Lung (tissue), 12 donors: ENCODE results near the gene SIK1. TPM values are rescaled to one million over a fixed set of nuclear protein-coding genes. Genes with fewer than 3 reads are reported as not detected.

Source experiments
- ATAC-seq: fragments of 200-7000 bp; cut with Tn5 transposase; one replicate; pipeline ENCODE4 v1.9.1; 2020; ENCODE audit warnings: moderate number of reproducible peaks; ENCODE audit not compliant: insufficient read depth, low FRiP score
- DNase-seq, 3 donors: peaks; one replicate each; pipeline ENCODE4 v3.0.0-alpha.2; 2013 to 2017
- H3K27ac ChIP-seq, 2 donors: one replicate each; pipeline ENCODE4 v1.5.1; 2013; ENCODE audit warnings: mild to moderate bottlenecking in 2 of 2, moderate library complexity in 2 of 2, control low read depth in 1 of 2, inconsistent platforms in 1 of 2, low read depth in 1 of 2, low read length in 1 of 2
- H3K27me3 ChIP-seq, 3 donors: one replicate each; pipeline ENCODE4 v1.5.1; 2013; ENCODE audit warnings: low read length in 2 of 3; ENCODE audit not compliant: control insufficient read depth in 3 of 3, insufficient read depth in 3 of 3
- H3K36me3 ChIP-seq, 4 donors: one replicate each; pipeline ENCODE4 v1.5.1; 2013; ENCODE audit warnings: low read length in 4 of 4, mild to moderate bottlenecking in 1 of 4, moderate library complexity in 1 of 4; ENCODE audit not compliant: control insufficient read depth in 4 of 4, insufficient read depth in 4 of 4
- H3K4me1 ChIP-seq, 5 donors: one replicate each; pipeline ENCODE4 v1.5.1; 2013; ENCODE audit warnings: low read length in 5 of 5, mild to moderate bottlenecking in 2 of 5, moderate library complexity in 1 of 5; ENCODE audit not compliant: control insufficient read depth in 5 of 5, insufficient read depth in 5 of 5
- H3K4me3 ChIP-seq: one replicate; pipeline ENCODE4 v1.5.1; 2013; ENCODE audit warnings: mild to moderate bottlenecking, control low read depth, moderate library complexity
- H3K9ac ChIP-seq, 2 donors: one replicate each; pipeline ENCODE4 v1.5.1; 2013; ENCODE audit warnings: low read length in 2 of 2, control low read depth in 1 of 2; ENCODE audit not compliant: insufficient read depth in 1 of 2
- H3K9me3 ChIP-seq, 4 donors: one replicate each; pipeline ENCODE4 v1.5.1; 2013; ENCODE audit warnings: low read length in 3 of 4, mild to moderate bottlenecking in 1 of 4, moderate library complexity in 1 of 4; ENCODE audit not compliant: control insufficient read depth in 4 of 4, insufficient read depth in 3 of 4
- CTCF ChIP-seq: IDR thresholded peaks from 2 replicates; pipeline ENCODE4 v1.5.1; 2012; ENCODE audit warnings: mild to moderate bottlenecking; ENCODE audit errors: control extremely low read depth, extremely low read depth
- WGBS, 2 donors: extraction: QIAGEN DNeasy Blood & Tissue Kit; methylation state at CpG; one replicate each; pipeline ENCODE4 v1.1.7; 2013; 5-methylcytosine and 5-hydroxymethylcytosine counted together
- polyA plus RNA-seq, 2 donors: library from polyadenylated mRNA; stranded (reverse); fragments of 200-250 nt; gene quantifications; one replicate each; pipeline ENCODE4 v1.2.1, GENCODE V29; 2013
- total RNA-seq, 2 donors: library from RNA; depleted of rRNA in 1 of 2; stranded (reverse); fragments of >200 nt in 1 of 2; gene quantifications; one replicate each; pipeline ENCODE4 v1.2.1, GENCODE V29; 2014 to 2021
- donor health status: control.
- donor health status: control.
- donor health status: Bipolar disorder and iron deficiency.
- donor health status: healthy.
- donor health status: DM: yes; HTN: yes; CAD: no.

SIK1 gene
- total and polyA plus RNA-seq, 4 donors, result 4.3 to 34.1 (median 22.7) TPM

- DNase-seq (no peak), ATAC-seq (no peak)
- H3K27ac ChIP-seq, result no peak overlapping the region
- H3K4me3 ChIP-seq, result no peak overlapping the region
- no peaks in the 10 kb centered on the region for H3K36me3 ChIP-seq
- no peak for TF ChIP-seq CTCF
- H3K9ac ChIP-seq, result no peak overlapping the region
- H3K9me3 ChIP-seq, result no peaks in the 10 kb centered on the region
- H3K4me1 ChIP-seq, result peaks cover 0 to 36% (median 0%) of the 10 kb centered on the region in 5 donors
- WGBS, 2 donors, result 95 to 99% methylated on average over 9 of the region's 9 CpGs
- no peaks in the 10 kb centered on the region for H3K27me3 ChIP-seq
Measured at GRCh38 chr21:43371786-43372185, 55.1 kb downstream of the SIK1 start.

GRCh38 chr21:43370888-43371570 is 55.9 kb downstream of the SIK1 start:
- TF ChIP-seq CTCF, result no peak
- WGBS, 2 donors, result 77 to 89% methylated on average over 2 of the region's 2 CpGs
- no peak for DNase-seq
- no peaks in the 10 kb centered on the region for H3K27me3 ChIP-seq
- H3K4me3 ChIP-seq, result no peak overlapping the region
- H3K9me3 ChIP-seq, result no peaks in the 10 kb centered on the region
- peaks cover 0 to 36% (median 0%) of the 10 kb centered on the region in 5 donors for H3K4me1 ChIP-seq
- no peak for ATAC-seq
- no peaks in the 10 kb centered on the region for H3K36me3 ChIP-seq
- no peak overlapping the region for H3K27ac ChIP-seq
- no peak overlapping the region for H3K9ac ChIP-seq

GRCh38 chr21:43370091-43370658 is 56.8 kb downstream of the SIK1 start:
- H3K9ac ChIP-seq, result no peak overlapping the region
- 88% methylated on average over 20 of the region's 20 CpGs for WGBS, 2 donors
- H3K27me3 ChIP-seq, result no peaks in the 10 kb centered on the region
- no peak for ATAC-seq
- no peak overlapping the region for H3K4me3 ChIP-seq
- H3K4me1 ChIP-seq, result peaks cover 0 to 43% (median 0%) of the 10 kb centered on the region in 5 donors
- no peak overlapping the region for H3K27ac ChIP-seq
- H3K9me3 ChIP-seq, result no peaks in the 10 kb centered on the region
- H3K36me3 ChIP-seq, result no peaks in the 10 kb centered on the region
- no peak for TF ChIP-seq CTCF
- no peak for DNase-seq
